WTC11 (cell line): ENCODE measurements around the gene SLC22A12. TPM values are rescaled to one million over a fixed set of nuclear protein-coding genes. Genes with fewer than 3 reads are reported as not detected.

Source experiments
- ATAC-seq: fragments of 200-7000 bp; cut with Tn5 transposase; 2 replicates; pipeline ENCODE4 v1.10.0; 2021; ENCODE audit warnings: mild to moderate bottlenecking, moderate library complexity
- CTCF ChIA-PET: fragments of 300-600 bp; sonication (Branson Sonifier 250); formaldehyde crosslinking; loops from one replicate; lab custom pipeline; 2021; ENCODE audit warnings: antibody characterized with exemption; lab: Charles Lee
- POLR2A ChIA-PET: fragments of 350-600 bp; sonication (Branson Sonifier 250); formaldehyde crosslinking; loops from one replicate; lab custom pipeline; 2021; ENCODE audit warnings: antibody characterized with exemption; lab: Charles Lee
- DNase-seq: peaks from one replicate; pipeline ENCODE4 v3.0.0; 2021; ENCODE audit warnings: low spot score
- H3K27ac Mint-ChIP-seq: 2 replicates; pipeline ENCODE4 v1.8.0; 2021; ENCODE audit warnings: mixed read lengths
- H3K27me3 Mint-ChIP-seq: 2 replicates; pipeline ENCODE4 v1.8.0; 2021; ENCODE audit warnings: low read depth, mild to moderate bottlenecking, moderate library complexity, mixed read lengths
- H3K36me3 Mint-ChIP-seq: 2 replicates; pipeline ENCODE4 v1.8.0; 2021; ENCODE audit warnings: mixed read lengths
- H3K4me1 Mint-ChIP-seq: 2 replicates; pipeline ENCODE4 v1.8.0; 2022; ENCODE audit warnings: mixed read lengths
- H3K4me3 Mint-ChIP-seq: 2 replicates; pipeline ENCODE4 v1.8.0; 2021; ENCODE audit warnings: mild to moderate bottlenecking, moderate library complexity, mixed read lengths
- H3K9me3 Mint-ChIP-seq: 2 replicates; pipeline ENCODE4 v1.8.0; 2021; ENCODE audit warnings: mixed read lengths
- AR ChIP-seq: fragments of 250-450 bp; sonication (Bioruptor Pico); IDR thresholded peaks from 2 replicates; pipeline ENCODE4 v1.9.0; 2021; ENCODE audit warnings: mild to moderate bottlenecking
- ATF2 ChIP-seq: sonication (generic); formaldehyde crosslinking; IDR thresholded peaks from 2 replicates; pipeline ENCODE4 v1.8.1; 2022; ENCODE audit warnings: low read depth, missing genetic modification reagents, borderline replicate concordance
- E2F1 ChIP-seq: sonication (generic); formaldehyde crosslinking; IDR thresholded peaks from 2 replicates; pipeline ENCODE4 v1.8.0; 2022; ENCODE audit warnings: mild to moderate bottlenecking, missing genetic modification reagents
- ESRRA ChIP-seq: sonication (generic); formaldehyde crosslinking; IDR thresholded peaks from 2 replicates; pipeline ENCODE4 v1.8.1; 2022; ENCODE audit warnings: mild to moderate bottlenecking, missing genetic modification reagents, borderline replicate concordance
- IRF2 ChIP-seq: sonication (generic); formaldehyde crosslinking; IDR thresholded peaks from 2 replicates; pipeline ENCODE4 v1.8.0; 2022; ENCODE audit warnings: low read depth, missing genetic modification reagents, borderline replicate concordance
- KAT7 ChIP-seq: sonication (generic); formaldehyde crosslinking; IDR thresholded peaks from 2 replicates; pipeline ENCODE4 v1.8.1; 2023; ENCODE audit warnings: missing genetic modification reagents, mild to moderate bottlenecking, borderline replicate concordance
- NR1H2 ChIP-seq: sonication (generic); formaldehyde crosslinking; IDR thresholded peaks from 2 replicates; pipeline ENCODE4 v1.9.0; 2021; ENCODE audit warnings: mild to moderate bottlenecking, moderate library complexity, missing genetic modification reagents
- RELA ChIP-seq: sonication (generic); formaldehyde crosslinking; IDR thresholded peaks from 2 replicates; pipeline ENCODE4 v1.8.1; 2022; ENCODE audit warnings: missing genetic modification reagents, mild to moderate bottlenecking, borderline replicate concordance
- TCF7 ChIP-seq: sonication (generic); formaldehyde crosslinking; IDR thresholded peaks from 2 replicates; pipeline ENCODE4 v1.8.0; 2022; ENCODE audit warnings: mild to moderate bottlenecking, low read depth, missing genetic modification reagents, moderate library complexity
- USF1 ChIP-seq: sonication (generic); formaldehyde crosslinking; IDR thresholded peaks from 2 replicates; pipeline ENCODE4 v1.8.0; 2022; ENCODE audit warnings: mild to moderate bottlenecking, missing genetic modification reagents
- ZNF219 ChIP-seq: sonication (generic); formaldehyde crosslinking; IDR thresholded peaks from 2 replicates; pipeline ENCODE4 v1.8.0; 2023; ENCODE audit warnings: missing genetic modification reagents, mild to moderate bottlenecking, borderline replicate concordance
- ZNF317 ChIP-seq: sonication (generic); formaldehyde crosslinking; IDR thresholded peaks from 2 replicates; pipeline ENCODE4 v1.8.1; 2023; ENCODE audit warnings: low read depth, mild to moderate bottlenecking, moderate library complexity, missing genetic modification reagents, borderline replicate concordance
- ZNF423 ChIP-seq: fragments of 250-450 bp; sonication (Bioruptor Pico); IDR thresholded peaks from 2 replicates; pipeline ENCODE4 v2.1.2; 2022; ENCODE audit warnings: mild to moderate bottlenecking, moderate library complexity
- ZNF425 ChIP-seq: fragments of 250-450 bp; sonication (Bioruptor Pico); conservative IDR thresholded peaks from 2 replicates; pipeline ENCODE4 v1.9.0; 2021; ENCODE audit warnings: mild to moderate bottlenecking
- ZNF512 ChIP-seq: sonication (generic); formaldehyde crosslinking; IDR thresholded peaks from 2 replicates; pipeline ENCODE4 v1.8.1; 2022; ENCODE audit warnings: missing genetic modification reagents, borderline replicate concordance
- total RNA-seq: library from RNA; stranded (reverse); gene quantifications from 3 replicates; pipeline ENCODE4 v1.2.3, GENCODE V29; 2021
- TF ChIP-seq, protein P1 (sequence below): sonication (generic); formaldehyde crosslinking; IDR thresholded peaks from 2 replicates; pipeline ENCODE4 v1.8.1; 2023; ENCODE audit warnings: mild to moderate bottlenecking, missing genetic modification reagents, moderate library complexity
- TF ChIP-seq, protein P2 (sequence below): sonication (generic); formaldehyde crosslinking; conservative IDR thresholded peaks from 2 replicates; pipeline ENCODE4 v1.8.1; 2023; ENCODE audit warnings: mild to moderate bottlenecking, low read depth, missing genetic modification reagents, moderate library complexity
- TF ChIP-seq, protein P3 (sequence below): sonication (generic); formaldehyde crosslinking; IDR thresholded peaks from 2 replicates; pipeline ENCODE4 v1.8.0; 2022; ENCODE audit warnings: missing genetic modification reagents

SLC22A12 gene
- total RNA-seq, 1 experiment from 2014 or later, result not detected

DNA sequence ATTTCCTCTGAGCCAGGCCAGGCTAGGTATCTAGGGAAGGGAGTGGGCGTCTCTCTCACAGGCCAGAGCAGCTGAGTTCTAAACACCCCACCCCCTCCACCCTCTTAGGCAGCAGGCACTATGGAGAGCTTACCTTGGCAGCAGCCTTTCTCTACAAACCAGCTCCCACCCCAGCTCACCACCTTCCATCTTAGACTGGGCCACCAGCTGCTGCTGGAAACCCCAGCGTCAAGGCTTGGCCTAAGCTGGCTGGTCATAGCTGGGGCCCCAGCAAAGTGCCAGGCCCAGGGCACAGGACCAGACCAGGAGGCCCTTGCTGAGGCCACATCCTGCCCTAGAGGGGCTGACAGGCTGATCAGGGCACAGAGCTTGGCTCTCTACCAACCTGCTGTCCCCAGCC, 20.2 kb downstream of the SLC22A12 start:
- ChIA-PET CTCF (interaction anchor here (0.7 to 4.6 kb wide), 3 partner anchors 19 to 162 kb away, joined by 3 to 22 read pairs (median 6); no protein-coding TSS in a partner anchor), POLR2A (no interaction called here)
- H3K4me3 Mint-ChIP-seq, result no peak overlapping the region
- no peaks in the 10 kb centered on the region for H3K9me3 Mint-ChIP-seq
- H3K4me1 Mint-ChIP-seq, result peaks cover 7% of the 10 kb centered on the region; the same call in 1 of the 2 replicates
- TF ChIP-seq RELA (CRISPR knock-in tag) (no peak), USF1 (CRISPR knock-in tag) (no peak), AR (CRISPR knock-in tag) (no peak), ZNF512 (CRISPR knock-in tag) (no peak), IRF2 (no peak), ESRRA (CRISPR knock-in tag) (no peak), ATF2 (CRISPR knock-in tag) (no peak), ZNF423 (CRISPR knock-in tag) (no peak), NR1H2 (CRISPR knock-in tag) (no peak), KAT7 (CRISPR knock-in tag) (no peak), ZNF317 (CRISPR knock-in tag) (no peak), TCF7 (CRISPR knock-in tag) (no peak), ZNF219 (CRISPR knock-in tag) (no peak), ZNF425 (CRISPR knock-in tag) (no peak), E2F1 (no peak)
- TF ChIP-seq, protein P1, sequence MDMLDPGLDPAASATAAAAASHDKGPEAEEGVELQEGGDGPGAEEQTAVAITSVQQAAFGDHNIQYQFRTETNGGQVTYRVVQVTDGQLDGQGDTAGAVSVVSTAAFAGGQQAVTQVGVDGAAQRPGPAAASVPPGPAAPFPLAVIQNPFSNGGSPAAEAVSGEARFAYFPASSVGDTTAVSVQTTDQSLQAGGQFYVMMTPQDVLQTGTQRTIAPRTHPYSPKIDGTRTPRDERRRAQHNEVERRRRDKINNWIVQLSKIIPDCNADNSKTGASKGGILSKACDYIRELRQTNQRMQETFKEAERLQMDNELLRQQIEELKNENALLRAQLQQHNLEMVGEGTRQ, result no peak
- TF ChIP-seq, protein P2, sequence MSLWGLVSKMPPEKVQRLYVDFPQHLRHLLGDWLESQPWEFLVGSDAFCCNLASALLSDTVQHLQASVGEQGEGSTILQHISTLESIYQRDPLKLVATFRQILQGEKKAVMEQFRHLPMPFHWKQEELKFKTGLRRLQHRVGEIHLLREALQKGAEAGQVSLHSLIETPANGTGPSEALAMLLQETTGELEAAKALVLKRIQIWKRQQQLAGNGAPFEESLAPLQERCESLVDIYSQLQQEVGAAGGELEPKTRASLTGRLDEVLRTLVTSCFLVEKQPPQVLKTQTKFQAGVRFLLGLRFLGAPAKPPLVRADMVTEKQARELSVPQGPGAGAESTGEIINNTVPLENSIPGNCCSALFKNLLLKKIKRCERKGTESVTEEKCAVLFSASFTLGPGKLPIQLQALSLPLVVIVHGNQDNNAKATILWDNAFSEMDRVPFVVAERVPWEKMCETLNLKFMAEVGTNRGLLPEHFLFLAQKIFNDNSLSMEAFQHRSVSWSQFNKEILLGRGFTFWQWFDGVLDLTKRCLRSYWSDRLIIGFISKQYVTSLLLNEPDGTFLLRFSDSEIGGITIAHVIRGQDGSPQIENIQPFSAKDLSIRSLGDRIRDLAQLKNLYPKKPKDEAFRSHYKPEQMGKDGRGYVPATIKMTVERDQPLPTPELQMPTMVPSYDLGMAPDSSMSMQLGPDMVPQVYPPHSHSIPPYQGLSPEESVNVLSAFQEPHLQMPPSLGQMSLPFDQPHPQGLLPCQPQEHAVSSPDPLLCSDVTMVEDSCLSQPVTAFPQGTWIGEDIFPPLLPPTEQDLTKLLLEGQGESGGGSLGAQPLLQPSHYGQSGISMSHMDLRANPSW, result no peak
- TF ChIP-seq, protein P3, sequence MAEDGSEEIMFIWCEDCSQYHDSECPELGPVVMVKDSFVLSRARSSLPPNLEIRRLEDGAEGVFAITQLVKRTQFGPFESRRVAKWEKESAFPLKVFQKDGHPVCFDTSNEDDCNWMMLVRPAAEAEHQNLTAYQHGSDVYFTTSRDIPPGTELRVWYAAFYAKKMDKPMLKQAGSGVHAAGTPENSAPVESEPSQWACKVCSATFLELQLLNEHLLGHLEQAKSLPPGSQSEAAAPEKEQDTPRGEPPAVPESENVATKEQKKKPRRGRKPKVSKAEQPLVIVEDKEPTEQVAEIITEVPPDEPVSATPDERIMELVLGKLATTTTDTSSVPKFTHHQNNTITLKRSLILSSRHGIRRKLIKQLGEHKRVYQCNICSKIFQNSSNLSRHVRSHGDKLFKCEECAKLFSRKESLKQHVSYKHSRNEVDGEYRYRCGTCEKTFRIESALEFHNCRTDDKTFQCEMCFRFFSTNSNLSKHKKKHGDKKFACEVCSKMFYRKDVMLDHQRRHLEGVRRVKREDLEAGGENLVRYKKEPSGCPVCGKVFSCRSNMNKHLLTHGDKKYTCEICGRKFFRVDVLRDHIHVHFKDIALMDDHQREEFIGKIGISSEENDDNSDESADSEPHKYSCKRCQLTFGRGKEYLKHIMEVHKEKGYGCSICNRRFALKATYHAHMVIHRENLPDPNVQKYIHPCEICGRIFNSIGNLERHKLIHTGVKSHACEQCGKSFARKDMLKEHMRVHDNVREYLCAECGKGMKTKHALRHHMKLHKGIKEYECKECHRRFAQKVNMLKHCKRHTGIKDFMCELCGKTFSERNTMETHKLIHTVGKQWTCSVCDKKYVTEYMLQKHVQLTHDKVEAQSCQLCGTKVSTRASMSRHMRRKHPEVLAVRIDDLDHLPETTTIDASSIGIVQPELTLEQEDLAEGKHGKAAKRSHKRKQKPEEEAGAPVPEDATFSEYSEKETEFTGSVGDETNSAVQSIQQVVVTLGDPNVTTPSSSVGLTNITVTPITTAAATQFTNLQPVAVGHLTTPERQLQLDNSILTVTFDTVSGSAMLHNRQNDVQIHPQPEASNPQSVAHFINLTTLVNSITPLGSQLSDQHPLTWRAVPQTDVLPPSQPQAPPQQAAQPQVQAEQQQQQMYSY (CRISPR knock-in tag), result no peak
- no peak overlapping the region for H3K27ac Mint-ChIP-seq
- no peaks in the 10 kb centered on the region; the same call in 1 of the 2 replicates for H3K27me3 Mint-ChIP-seq
- ATAC-seq (no peak), DNase-seq (no peak)
- no peaks in the 10 kb centered on the region for H3K36me3 Mint-ChIP-seq
